ENCODE data around the gene P3H3. TPM values are rescaled to one million over a fixed set of nuclear protein-coding genes. Genes with fewer than 3 reads are reported as not detected.

The P3H3 gene
- total and polyA plus RNA-seq, 2 donors (not counting 3 experiments of a cell fraction or from before 2014, with no cell fraction given), result 75.9 to 76.5 TPM

DNA sequence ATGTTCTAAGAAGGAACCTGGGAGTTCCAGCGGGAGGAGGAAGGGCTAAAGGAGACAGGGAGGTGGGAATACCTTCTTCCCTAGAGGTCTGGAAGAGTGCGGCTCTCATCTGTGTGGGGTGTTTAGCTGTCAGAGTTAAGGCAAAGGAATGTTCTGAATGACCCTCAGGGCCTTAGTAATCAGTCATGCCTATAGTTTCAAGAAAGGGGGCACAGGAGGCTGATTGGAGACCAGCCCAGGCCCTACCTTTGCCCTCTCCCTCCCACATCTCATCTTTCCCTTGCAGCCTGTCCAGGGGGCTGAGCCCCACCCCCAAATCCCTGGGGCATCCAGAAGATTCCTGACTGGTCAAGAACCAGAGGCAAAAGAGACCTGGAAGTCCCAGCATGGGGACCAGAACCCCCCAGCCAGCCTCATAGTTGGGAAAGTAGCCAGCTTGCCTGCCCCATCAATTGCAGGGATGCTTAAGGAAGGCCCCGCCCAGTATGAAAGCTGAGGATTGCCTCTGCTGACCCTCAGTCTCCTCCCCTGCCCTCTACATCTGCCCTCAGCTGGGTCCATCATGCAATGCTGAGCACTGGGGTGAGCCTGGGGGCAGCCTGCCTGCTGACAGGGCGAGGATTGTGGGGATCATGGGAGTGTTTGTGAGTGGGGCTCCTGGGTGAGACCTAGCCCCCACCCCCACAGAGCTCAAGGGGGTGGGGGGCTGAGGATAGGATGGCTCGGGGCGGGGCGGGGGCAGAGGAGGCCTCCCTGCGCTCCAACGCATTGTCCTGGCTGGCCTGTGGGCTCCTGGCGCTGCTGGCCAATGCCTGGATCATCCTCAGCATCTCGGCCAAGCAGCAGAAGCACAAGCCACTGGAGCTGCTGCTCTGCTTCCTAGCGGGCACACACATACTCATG is 4.8 kb upstream of the P3H3 start:
- Histone ChIP-seq H3K4me1 (ENCODE audit: control insufficient read depth, extremely low read depth, insufficient read depth, low read length) (peaks cover 24% of the 10 kb centered on the region), H3K9ac (replicated peaks; ENCODE audit: extremely low read depth, insufficient read depth, low read length) (no peak overlapping the region), H3K4me3 (replicated peaks in 1 of 3; ENCODE audit: insufficient read depth in 1 of 3, low read depth in 1 of 3, low read length in 3 of 3) (no peak overlapping the region), H3K4me2 (ENCODE audit: insufficient read depth, low read length) (no peak overlapping the region), H3K9me1 (replicated peaks; ENCODE audit: control insufficient read depth, extremely low read depth, insufficient read depth, low read length) (no peaks in the 10 kb centered on the region), H4K20me1 (replicated peaks; ENCODE audit: control insufficient read depth, extremely low read depth, insufficient read depth, low read length) (no peaks in the 10 kb centered on the region), H3K27me3 (ENCODE audit: control insufficient read depth in 2 of 2, insufficient read depth in 2 of 2, low read length in 2 of 2) (peaks cover 3% of the 10 kb centered on the region in 2 experiments), H3K27ac (ENCODE audit: insufficient read depth, low read depth, low read length) (no peak overlapping the region), H3K9me3 (replicated peaks; ENCODE audit: control insufficient read depth, insufficient read depth, low read length) (no peaks in the 10 kb centered on the region), H2AFZ (ENCODE audit: low read depth, low read length) (no peak overlapping the region), H3K79me2 (ENCODE audit: control insufficient read depth, insufficient read depth, low read length) (peaks cover 2% of the 10 kb centered on the region), H3K36me3 (ENCODE audit: control insufficient read depth in 2 of 2, extremely low read depth in 1 of 2, insufficient read depth in 2 of 2, low read length in 2 of 2) (no peaks in the 10 kb centered on the region)
- intact Hi-C loops (cut with micrococcal nuclease), result no loop called here
- FAIRE-seq (no peak), DNase-seq (ENCODE audit: low read depth, low spot score) (no peak)
- TF ChIP-seq POLR2AphosphoS5 (IDR thresholded peaks at IDR 0.05; ENCODE audit: insufficient read depth, low read depth, low read length), result no peak
- TF ChIP-seq, protein P1, sequence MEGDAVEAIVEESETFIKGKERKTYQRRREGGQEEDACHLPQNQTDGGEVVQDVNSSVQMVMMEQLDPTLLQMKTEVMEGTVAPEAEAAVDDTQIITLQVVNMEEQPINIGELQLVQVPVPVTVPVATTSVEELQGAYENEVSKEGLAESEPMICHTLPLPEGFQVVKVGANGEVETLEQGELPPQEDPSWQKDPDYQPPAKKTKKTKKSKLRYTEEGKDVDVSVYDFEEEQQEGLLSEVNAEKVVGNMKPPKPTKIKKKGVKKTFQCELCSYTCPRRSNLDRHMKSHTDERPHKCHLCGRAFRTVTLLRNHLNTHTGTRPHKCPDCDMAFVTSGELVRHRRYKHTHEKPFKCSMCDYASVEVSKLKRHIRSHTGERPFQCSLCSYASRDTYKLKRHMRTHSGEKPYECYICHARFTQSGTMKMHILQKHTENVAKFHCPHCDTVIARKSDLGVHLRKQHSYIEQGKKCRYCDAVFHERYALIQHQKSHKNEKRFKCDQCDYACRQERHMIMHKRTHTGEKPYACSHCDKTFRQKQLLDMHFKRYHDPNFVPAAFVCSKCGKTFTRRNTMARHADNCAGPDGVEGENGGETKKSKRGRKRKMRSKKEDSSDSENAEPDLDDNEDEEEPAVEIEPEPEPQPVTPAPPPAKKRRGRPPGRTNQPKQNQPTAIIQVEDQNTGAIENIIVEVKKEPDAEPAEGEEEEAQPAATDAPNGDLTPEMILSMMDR (IDR thresholded peaks at IDR 0.05; ENCODE audit: extremely low read depth in 1 of 2, insufficient read depth in 1 of 2, low read depth in 1 of 2, low read length in 2 of 2), result no peak
- no peak for TF ChIP-seq POLR2A (IDR thresholded peaks at IDR 0.05; ENCODE audit: low read depth, low read length)
- TF ChIP-seq, protein P2, sequence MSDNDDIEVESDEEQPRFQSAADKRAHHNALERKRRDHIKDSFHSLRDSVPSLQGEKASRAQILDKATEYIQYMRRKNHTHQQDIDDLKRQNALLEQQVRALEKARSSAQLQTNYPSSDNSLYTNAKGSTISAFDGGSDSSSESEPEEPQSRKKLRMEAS (IDR thresholded peaks at IDR 0.05; ENCODE audit: insufficient read depth, insufficient read length), result no peak
- no peak for TF ChIP-seq EZH2 (IDR thresholded peaks at IDR 0.05; ENCODE audit: borderline replicate concordance, low read depth, low read length, severe bottlenecking)
- dilution Hi-C loops (cut with MboI; ENCODE audit: extremely low pct_ligation_motif_present, low sequenced_read_pairs), result no loop called here
- CTCF ChIA-PET, result interaction anchor here (2.5 to 12.0 kb wide), 2 partner anchors 70 to 205 kb away, joined by 5 to 148 read pairs; partner anchors contain the start of gene MLF2
- POLR2A ChIA-PET, result no interaction called here
- BruUV-seq (replicated peaks), result no TSS peak

Measured in endothelial cell of umbilical vein (primary cell).